ENCODE measurements around the gene CERT1. TPM values are rescaled to one million over a fixed set of nuclear protein-coding genes. Genes with fewer than 3 reads are reported as not detected.

CERT1 gene
- total RNA-seq, 2 donors from 2014 or later: 32.3 to 35.5 TPM

GRCh38 chr5:75523275-75523674, 11.8 kb upstream of the CERT1 start:
- H3K9me3 ChIP-seq: no peaks in the 10 kb centered on the region
- DNase-seq (ENCODE audit: low spot score): no peak
- no peak overlapping the region for H3K27ac ChIP-seq
- no peaks in the 10 kb centered on the region for H3K27me3 ChIP-seq (replicated peaks; ENCODE audit: insufficient read depth)
- no peaks in the 10 kb centered on the region for H3K36me3 ChIP-seq
- no peak overlapping the region for H3K4me3 ChIP-seq
- WGBS: 89% methylated on average over 1 of the region's 1 CpG
- no peaks in the 10 kb centered on the region for H3K4me1 ChIP-seq (replicated peaks)
- intact Hi-C loops (cut with DNase I): no loop called here
- TF ChIP-seq CTCF (IDR thresholded peaks at IDR 0.05) (no peak), POLR2AphosphoS5 (IDR thresholded peaks at IDR 0.05) (no peak)

GRCh38 chr5:75522542-75522941, 11.1 kb upstream of the CERT1 start:
- H3K9me3 ChIP-seq: no peaks in the 10 kb centered on the region
- no peak for DNase-seq (ENCODE audit: low spot score)
- no peaks in the 10 kb centered on the region for H3K36me3 ChIP-seq
- 98% methylated on average over 1 of the region's 1 CpG for WGBS
- no peak overlapping the region for H3K4me3 ChIP-seq
- H3K4me1 ChIP-seq (replicated peaks): no peaks in the 10 kb centered on the region
- intact Hi-C loops (cut with DNase I): no loop called here
- no peaks in the 10 kb centered on the region for H3K27me3 ChIP-seq (replicated peaks; ENCODE audit: insufficient read depth)
- no peak for TF ChIP-seq CTCF (IDR thresholded peaks at IDR 0.05)
- no peak for TF ChIP-seq POLR2A (IDR thresholded peaks at IDR 0.05)
- TF ChIP-seq POLR2AphosphoS5 (IDR thresholded peaks at IDR 0.05): no peak
- H3K27ac ChIP-seq: no peak overlapping the region

GRCh38 chr5:75522025-75522424, 10.6 kb upstream of the CERT1 start:
- H3K4me1 ChIP-seq (replicated peaks): no peaks in the 10 kb centered on the region
- intact Hi-C loops (cut with DNase I): no loop called here
- no peaks in the 10 kb centered on the region for H3K9me3 ChIP-seq
- no peak for TF ChIP-seq CTCF (IDR thresholded peaks at IDR 0.05)
- TF ChIP-seq POLR2A (IDR thresholded peaks at IDR 0.05): no peak
- no peak for TF ChIP-seq POLR2AphosphoS5 (IDR thresholded peaks at IDR 0.05)
- no peaks in the 10 kb centered on the region for H3K36me3 ChIP-seq
- no peak overlapping the region for H3K27ac ChIP-seq
- DNase-seq (ENCODE audit: low spot score): no peak
- H3K27me3 ChIP-seq (replicated peaks; ENCODE audit: insufficient read depth): no peaks in the 10 kb centered on the region
- H3K4me3 ChIP-seq: no peak overlapping the region

GRCh38 chr5:75521195-75521594, 9.8 kb upstream of the CERT1 start:
- no peaks in the 10 kb centered on the region for H3K4me1 ChIP-seq (replicated peaks)
- H3K27ac ChIP-seq: no peak overlapping the region
- intact Hi-C loops (cut with DNase I): no loop called here
- TF ChIP-seq CTCF (IDR thresholded peaks at IDR 0.05) (no peak), POLR2AphosphoS5 (IDR thresholded peaks at IDR 0.05) (no peak), POLR2A (IDR thresholded peaks at IDR 0.05) (no peak)
- DNase-seq (ENCODE audit: low spot score): no peak
- H3K27me3 ChIP-seq (replicated peaks; ENCODE audit: insufficient read depth): no peaks in the 10 kb centered on the region
- 94% methylated on average over 2 of the region's 2 CpGs for WGBS
- H3K36me3 ChIP-seq: no peaks in the 10 kb centered on the region
- H3K9me3 ChIP-seq: no peaks in the 10 kb centered on the region
- H3K4me3 ChIP-seq: no peak overlapping the region

- DNase-seq (ENCODE audit: low spot score): no peak
- intact Hi-C loops (cut with DNase I): no loop called here
- WGBS: 80% methylated on average over 1 of the region's 1 CpG
- H3K27ac ChIP-seq: no peak overlapping the region
- H3K36me3 ChIP-seq: no peaks in the 10 kb centered on the region
- no peaks in the 10 kb centered on the region for H3K27me3 ChIP-seq (replicated peaks; ENCODE audit: insufficient read depth)
- H3K4me3 ChIP-seq: no peak overlapping the region
- no peak for TF ChIP-seq POLR2A (IDR thresholded peaks at IDR 0.05)
- TF ChIP-seq POLR2AphosphoS5 (IDR thresholded peaks at IDR 0.05): no peak
- no peak for TF ChIP-seq CTCF (IDR thresholded peaks at IDR 0.05)
- no peaks in the 10 kb centered on the region for H3K4me1 ChIP-seq (replicated peaks)
- H3K9me3 ChIP-seq: no peaks in the 10 kb centered on the region
Observed at GRCh38 chr5:75519761-75520160, 8.3 kb upstream of the CERT1 start.

Measured in prostate gland (tissue), 2 donors.